Measurements from ENCODE around the gene LRRN4CL.
"Not testable (repeated sequence)": the region's sequence is repeated elsewhere in the genome, so short reads cannot be mapped to it uniquely, and the experiment has no call there.

The LRRN4CL gene

GRCh38 chr11:62689421-62690183, at the start of gene LRRN4CL:
TSS of gene LRRN4CL (minus strand) at chr11:62689530. CDS start at chr11:62688508, 1,022 bp downstream.
- no peak for DNase-seq (ENCODE audit: low read depth in 2 of 2)

- DNase-seq (ENCODE audit: low read depth in 2 of 2) = no peak
Observed at GRCh38 chr11:62737196-62737595, 47.9 kb upstream of the LRRN4CL start.

- no peak for DNase-seq (ENCODE audit: low read depth in 2 of 2)
Observed at GRCh38 chr11:62732830-62733229, 43.5 kb upstream of the LRRN4CL start.

DNA sequence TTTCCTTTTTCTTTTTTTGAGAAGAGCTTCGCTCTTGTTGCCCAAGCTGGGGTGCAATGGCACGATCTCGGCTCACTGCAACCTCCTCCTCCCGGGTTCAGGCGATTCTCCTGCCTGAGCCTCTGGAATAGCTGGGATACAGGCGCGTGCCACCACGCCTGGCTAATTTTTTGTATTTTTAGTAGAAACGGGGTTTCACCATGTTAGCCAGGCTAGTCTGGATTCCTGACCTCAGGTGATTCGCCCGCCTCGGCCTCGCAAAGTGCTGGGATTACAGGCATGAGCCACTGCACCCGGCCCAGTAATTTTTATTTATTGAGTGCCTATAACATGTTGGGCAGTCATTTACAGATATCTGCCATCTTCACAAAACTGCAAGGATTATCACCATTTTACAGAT, 40.7 kb upstream of the LRRN4CL start:
- not testable (repeated sequence) for DNase-seq (ENCODE audit: low read depth in 2 of 2)

DNA sequence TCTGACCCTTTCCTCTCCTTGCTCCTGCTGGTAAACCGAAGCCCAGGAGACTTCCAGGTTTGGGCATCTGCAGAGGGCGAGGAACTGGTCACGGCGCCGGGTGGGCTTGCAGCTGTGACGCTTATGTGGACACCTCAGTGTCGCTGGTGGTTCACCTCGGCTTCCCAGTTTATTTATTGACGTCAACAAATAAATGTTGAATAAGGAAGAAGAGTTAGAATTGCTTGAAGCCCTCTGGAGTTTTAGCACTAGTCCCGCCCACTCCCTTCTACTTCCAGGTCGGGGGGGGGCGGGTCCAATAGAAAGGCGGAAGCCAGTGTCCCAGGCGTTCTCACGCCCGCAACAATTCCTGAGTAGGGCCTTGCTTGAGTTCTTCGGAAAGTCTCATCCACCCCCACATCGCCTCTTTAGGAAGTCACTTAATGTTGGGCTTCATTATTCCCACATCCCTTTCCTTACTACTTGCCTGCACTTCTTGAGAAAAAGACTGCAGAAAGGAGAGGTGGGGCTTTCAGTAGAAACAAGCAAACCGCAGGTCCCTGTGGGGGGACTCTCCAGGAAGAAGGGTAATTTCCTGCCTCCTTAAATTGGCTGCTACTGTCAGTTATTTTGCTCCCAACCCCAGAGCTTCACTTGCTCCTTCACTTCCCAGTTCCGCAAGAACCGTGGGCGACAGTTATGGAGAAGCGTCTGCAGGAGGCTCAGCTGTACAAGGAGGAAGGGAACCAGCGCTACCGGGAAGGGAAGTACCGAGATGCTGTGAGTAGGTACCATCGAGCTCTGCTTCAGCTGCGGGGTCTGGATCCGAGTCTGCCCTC, 39.0 kb upstream of the LRRN4CL start, which contains the start of gene TTC9C:
TSS of gene TTC9C (plus strand) at position 316 of the 818 bp plus-strand sequence. CDS start at position 679, 363 bp downstream.
- peak; percentile 63 to 71 for DNase-seq (ENCODE audit: low read depth in 2 of 2)

DNA sequence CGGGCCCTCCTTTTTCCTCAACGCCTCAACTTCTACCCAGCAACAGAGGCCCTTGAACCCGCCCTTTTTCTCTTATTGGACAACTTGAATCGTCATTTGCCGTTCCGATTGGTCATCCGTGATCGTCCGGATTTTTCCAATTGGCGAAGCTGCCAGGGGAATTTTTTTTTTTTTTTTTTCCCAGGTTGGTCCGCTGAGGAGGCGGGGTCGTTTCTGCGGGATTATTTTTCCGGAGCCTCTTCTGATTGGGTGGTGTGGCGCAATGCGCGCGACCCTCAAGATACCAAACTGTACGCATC, 38.5 kb upstream of the LRRN4CL start:
- DNase-seq (ENCODE audit: low read depth in 2 of 2) = peak; percentile 58 to 75

DNA sequence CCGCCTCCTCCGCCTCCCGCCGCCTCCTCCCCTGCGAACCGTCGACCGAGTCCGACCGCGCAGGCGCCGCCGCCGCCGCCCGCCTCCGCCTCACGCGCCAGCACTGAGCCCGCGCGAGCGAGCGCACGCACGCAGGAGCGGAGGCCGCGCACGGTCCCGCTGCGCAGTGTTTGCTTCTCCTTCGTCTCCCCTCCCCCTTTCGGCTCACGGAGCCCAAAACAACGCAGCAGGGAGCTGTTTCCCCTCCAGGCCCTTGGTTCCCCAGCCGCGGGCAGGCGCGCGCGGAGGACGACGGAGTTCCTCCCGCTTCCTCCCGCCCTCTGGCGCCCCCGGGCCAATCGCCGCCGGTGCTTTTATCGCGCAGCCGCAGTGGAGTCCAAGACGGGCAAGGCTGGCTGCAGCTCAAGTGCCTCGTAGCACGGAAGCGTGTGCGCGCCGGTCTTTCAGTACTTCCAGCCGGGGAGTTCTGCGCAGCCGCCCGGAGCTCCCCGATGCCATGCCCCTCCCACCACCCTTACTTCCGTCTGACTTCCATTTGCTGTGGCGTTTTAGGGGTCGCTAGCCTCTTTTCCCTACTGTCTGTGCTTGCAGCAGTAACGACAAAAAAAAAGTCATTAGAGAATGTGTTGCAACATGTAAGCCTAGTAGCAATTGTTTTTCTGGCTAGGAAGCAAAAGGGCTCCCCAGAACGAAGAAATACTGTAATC, 38.0 kb upstream of the LRRN4CL start, which contains the start of gene HNRNPUL2:
TSS of gene HNRNPUL2 (minus strand) at position 293 of the 707 bp plus-strand sequence. CDS start 301 bp downstream, outside the sequence.
- peak; percentile 98 for DNase-seq (ENCODE audit: low read depth in 2 of 2)

DNA sequence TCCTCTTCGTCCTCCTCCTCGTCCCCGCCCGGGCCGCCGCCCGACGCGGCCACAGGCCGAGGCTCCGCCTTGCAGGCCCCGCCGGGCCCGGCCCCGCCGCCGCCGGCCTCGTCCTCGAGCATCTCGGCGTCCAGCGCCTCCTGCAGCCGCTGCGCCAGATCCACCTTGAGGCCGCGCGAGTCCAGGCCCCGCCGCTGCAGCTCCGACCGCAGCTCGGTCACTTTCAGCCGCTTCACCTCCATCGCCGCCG, 37.5 kb upstream of the LRRN4CL start:
- no peak for DNase-seq (ENCODE audit: low read depth in 2 of 2)

- peak in 1 of 2 donors; percentile 8 for DNase-seq (ENCODE audit: low read depth in 2 of 2)
Observed at GRCh38 chr11:62726156-62726914, 37.0 kb upstream of the LRRN4CL start.

GRCh38 chr11:62725646-62726045, 36.3 kb upstream of the LRRN4CL start:
- DNase-seq (ENCODE audit: low read depth in 2 of 2) = no peak

- no peak for DNase-seq (ENCODE audit: low read depth in 2 of 2)
Observed at GRCh38 chr11:62724171-62724570, 34.8 kb upstream of the LRRN4CL start.

- DNase-seq (ENCODE audit: low read depth in 2 of 2) = no peak
Observed at GRCh38 chr11:62721994-62722393, 32.7 kb upstream of the LRRN4CL start.

GRCh38 chr11:62719302-62719978, 30.1 kb upstream of the LRRN4CL start:
- no peak for DNase-seq (ENCODE audit: low read depth in 2 of 2)

GRCh38 chr11:62716816-62717215, 27.5 kb upstream of the LRRN4CL start:
- no peak for DNase-seq (ENCODE audit: low read depth in 2 of 2)

DNA sequence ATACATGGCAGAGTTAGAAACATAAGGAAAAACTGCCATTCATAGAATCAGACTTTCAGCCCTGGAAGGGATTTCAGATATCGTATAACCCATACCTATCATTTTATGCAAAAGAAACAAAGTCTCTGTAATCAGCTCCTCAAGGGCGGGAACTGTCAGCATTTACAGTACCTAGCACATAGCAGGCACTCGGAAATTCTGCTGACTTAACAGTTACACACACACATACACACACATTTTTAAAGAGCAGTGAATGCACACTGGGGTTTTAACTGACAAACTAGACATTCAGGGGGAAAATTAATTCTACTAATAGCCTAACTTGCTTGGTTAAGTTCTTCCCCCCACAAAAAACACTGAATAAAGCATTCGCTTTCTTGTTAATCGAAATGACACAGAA, 26.9 kb upstream of the LRRN4CL start:
- no peak for DNase-seq (ENCODE audit: low read depth in 2 of 2)

- DNase-seq (ENCODE audit: low read depth in 2 of 2) = no peak
Observed at GRCh38 chr11:62715150-62716130, 26.1 kb upstream of the LRRN4CL start.

- DNase-seq (ENCODE audit: low read depth in 2 of 2) = no peak
Observed at GRCh38 chr11:62713343-62713742, 24.0 kb upstream of the LRRN4CL start.

DNA sequence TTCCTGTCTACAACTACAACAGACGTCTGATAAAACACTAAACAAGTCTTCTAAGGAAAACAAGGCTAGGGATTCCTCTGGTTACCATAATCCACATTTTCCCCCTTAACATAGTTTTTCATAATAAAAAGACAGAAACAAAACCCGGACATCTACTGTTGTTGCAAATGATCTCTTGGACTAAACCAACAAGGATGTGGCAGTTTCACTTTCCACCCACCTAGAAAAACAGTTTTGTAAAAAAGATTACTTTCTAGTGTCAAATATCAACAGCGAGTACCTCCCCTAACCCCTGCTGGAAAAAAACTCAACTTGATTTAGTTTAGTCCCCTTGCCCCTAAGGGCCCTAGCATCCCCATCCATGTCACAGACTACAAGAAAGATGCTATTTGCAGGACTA, 23.5 kb upstream of the LRRN4CL start:
- DNase-seq (ENCODE audit: low read depth in 2 of 2) = no peak

DNA sequence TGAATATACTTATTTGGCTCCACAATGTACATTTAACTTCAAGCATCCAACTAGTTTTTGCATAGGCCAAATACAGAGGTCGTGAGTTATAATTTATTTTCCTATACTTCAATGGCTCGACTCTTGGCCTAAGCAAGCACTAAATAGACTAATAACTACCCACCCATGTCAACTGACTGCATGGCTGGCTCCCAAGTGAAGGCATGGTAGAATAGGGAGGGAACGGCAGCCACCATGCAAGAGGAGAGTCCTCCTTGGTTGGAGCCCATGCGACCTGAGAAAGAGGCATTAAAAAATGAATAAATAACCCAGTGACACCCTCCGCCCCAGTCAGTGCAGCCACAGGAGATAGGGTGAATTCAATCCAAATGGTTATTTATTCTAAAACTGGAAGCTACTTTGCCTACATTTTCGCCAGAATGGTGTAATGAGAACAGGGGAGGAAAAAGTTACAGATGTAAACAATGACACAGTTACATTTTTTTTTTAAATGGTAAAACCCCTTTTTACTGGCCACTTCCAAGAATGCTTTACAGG, 23.0 kb upstream of the LRRN4CL start:
- DNase-seq (ENCODE audit: low read depth in 2 of 2) = no peak

DNA sequence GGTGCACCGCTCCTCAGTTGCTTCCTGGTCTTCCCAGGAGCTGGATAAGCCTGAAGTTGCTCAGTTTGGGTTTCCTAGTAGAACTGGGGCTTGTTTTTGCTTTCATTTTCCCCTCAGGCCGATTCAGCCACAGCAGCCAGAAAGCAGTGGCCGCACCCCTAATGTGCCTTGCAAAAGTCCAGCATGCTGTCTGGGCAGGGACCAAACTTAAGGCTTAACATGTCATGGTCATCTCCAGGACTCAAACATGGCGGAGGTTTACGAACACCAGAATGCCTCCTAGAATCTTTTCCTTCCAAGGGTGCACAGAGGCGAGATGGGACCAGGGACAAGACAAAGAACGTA, 20.6 kb upstream of the LRRN4CL start:
- DNase-seq (ENCODE audit: low read depth in 2 of 2) = no peak

All from stimulated activated CD8-positive, alpha-beta memory T cell treated with anti-CD3 and anti-CD28 coated beads, Interleukin-15, amount 100 ng/mL, for 4 hours (primary cell).